Endothelial cell of umbilical vein (primary cell): ENCODE results near the gene TUBA1C. TPM values are rescaled to one million over a fixed set of nuclear protein-coding genes. Genes with fewer than 3 reads are reported as not detected.

Experiments
- BruUV-seq: library from RNA; stranded (reverse); fragments of 400-500 nt; replicated peaks from 2 replicates; lab custom pipeline; 2021; lab: Mats Ljungman, UMichigan
- CTCF ChIA-PET: fragments of 300-600, 350-600 bp; sonication (Branson Sonifier 250); formaldehyde crosslinking; loops from one replicate; lab custom pipeline; 2021; ENCODE audit warnings: antibody characterized with exemption, inconsistent platforms; lab: Charles Lee
- POLR2A ChIA-PET: fragments of 300-600, 350-600 bp; sonication (Branson Sonifier 250); formaldehyde crosslinking; loops from one replicate; lab custom pipeline; 2021; ENCODE audit warnings: antibody characterized with exemption, inconsistent platforms; lab: Charles Lee
- DNase-seq: peaks from one replicate; pipeline ENCODE4 v3.0.0-alpha.2; 2011; ENCODE audit warnings: low read depth, low spot score
- FAIRE-seq: peaks from 2 replicates; lab custom pipeline; 2011; peaks lifted over from hg19 to GRCh38; lab: Jason Lieb, UNC
- H2AFZ ChIP-seq: 2 replicates; pipeline ENCODE4 v1.6.0; 2012; ENCODE audit warnings: low read depth, low read length, control low read depth, inconsistent platforms
- H3K27ac ChIP-seq: 2 replicates; pipeline ENCODE4 v1.5.1; 2011; ENCODE audit warnings: low read depth, mild to moderate bottlenecking, control low read depth, low read length, moderate library complexity; ENCODE audit not compliant: insufficient read depth
- H3K27me3 ChIP-seq, 2 experiments: 2 replicates each; pipeline versions ENCODE4 v1.6.0 to v1.6.1; 2011; ENCODE audit warnings: low read length in 2 of 2, mixed read lengths in 1 of 2; ENCODE audit not compliant: control insufficient read depth in 2 of 2, insufficient read depth in 2 of 2
- H3K36me3 ChIP-seq, 2 experiments: 2 replicates in 1 of 2; 3 replicates in 1 of 2; pipeline ENCODE4 v1.5.1; 2011; ENCODE audit warnings: low read length in 2 of 2, mild to moderate bottlenecking in 1 of 2, moderate library complexity in 1 of 2; ENCODE audit not compliant: control insufficient read depth in 2 of 2, insufficient read depth in 2 of 2; ENCODE audit errors: extremely low read depth in 1 of 2
- H3K4me1 ChIP-seq: 3 replicates; pipeline ENCODE4 v1.5.1; 2011; ENCODE audit warnings: mild to moderate bottlenecking, low read length; ENCODE audit not compliant: control insufficient read depth, insufficient read depth; ENCODE audit errors: extremely low read depth
- H3K4me2 ChIP-seq: 2 replicates; pipeline ENCODE4 v1.6.1; 2011; ENCODE audit warnings: low read length, control low read depth, mixed read lengths; ENCODE audit not compliant: insufficient read depth
- H3K4me3 ChIP-seq, 3 experiments: fragments of 200-600 bp in 1 of 3; sonication (generic), shearing (Covaris generic) in 1 of 3; replicated peaks in 1 of 3; 2 replicates each; pipeline ENCODE4 v1.5.1; 2011 to 2016; ENCODE audit warnings: control low read depth in 3 of 3, low read length in 3 of 3, mild to moderate bottlenecking in 2 of 3, inconsistent platforms in 1 of 3, low read depth in 1 of 3, moderate library complexity in 1 of 3; ENCODE audit not compliant: insufficient read depth in 1 of 3
- H3K79me2 ChIP-seq: 2 replicates; pipeline ENCODE4 v1.6.0; 2012; ENCODE audit warnings: low read length, inconsistent platforms; ENCODE audit not compliant: control insufficient read depth, insufficient read depth
- H3K9ac ChIP-seq: replicated peaks from 2 replicates; pipeline ENCODE3; 2011; ENCODE audit warnings: low read length, control low read depth; ENCODE audit not compliant: insufficient read depth; ENCODE audit errors: extremely low read depth
- H3K9me1 ChIP-seq: replicated peaks from 3 replicates; pipeline ENCODE4 v1.6.0; 2011; ENCODE audit warnings: mild to moderate bottlenecking, low read length; ENCODE audit not compliant: control insufficient read depth, insufficient read depth; ENCODE audit errors: extremely low read depth
- H3K9me3 ChIP-seq: replicated peaks from 2 replicates; pipeline ENCODE4 v1.5.1; 2012; ENCODE audit warnings: low read length, inconsistent platforms; ENCODE audit not compliant: control insufficient read depth, insufficient read depth
- H4K20me1 ChIP-seq: replicated peaks from 2 replicates; pipeline ENCODE3; 2011; ENCODE audit warnings: mild to moderate bottlenecking, low read length; ENCODE audit not compliant: control insufficient read depth, insufficient read depth; ENCODE audit errors: extremely low read depth
- CTCF ChIP-seq, 2 donors: IDR thresholded peaks; 1 replicate in 1 of 2; 2 replicates in 1 of 2; pipeline ENCODE4 v1.5.1; 2011; ENCODE audit warnings: low read length in 2 of 2, mild to moderate bottlenecking in 2 of 2, moderate library complexity in 2 of 2, control low read depth in 1 of 2, inconsistent platforms in 1 of 2, low read depth in 1 of 2; ENCODE audit not compliant: insufficient read depth in 1 of 2; ENCODE audit errors: extremely low read depth in 1 of 2
- EZH2 ChIP-seq: IDR thresholded peaks from 2 replicates; pipeline ENCODE4 v1.6.1; 2012; ENCODE audit warnings: borderline replicate concordance, low read depth, mild to moderate bottlenecking, moderate library complexity, low read length, inconsistent platforms; ENCODE audit not compliant: severe bottlenecking
- FOS ChIP-seq: IDR thresholded peaks from 2 replicates; pipeline ENCODE4 v1.6.1; 2011; ENCODE audit warnings: mild to moderate bottlenecking, low read length, moderate library complexity, borderline replicate concordance; ENCODE audit not compliant: insufficient read depth
- GATA2 ChIP-seq: IDR thresholded peaks from 2 replicates; pipeline ENCODE4 v1.7.0; 2011; ENCODE audit warnings: low read depth, mild to moderate bottlenecking, moderate library complexity, mixed read lengths, low read length; ENCODE audit not compliant: insufficient read length, insufficient read depth
- JUN ChIP-seq: IDR thresholded peaks from 2 replicates; pipeline ENCODE4 v1.6.1; 2011; ENCODE audit warnings: borderline replicate concordance, low read depth; ENCODE audit not compliant: insufficient read length, insufficient read depth
- MYC ChIP-seq: IDR thresholded peaks from one replicate; pipeline ENCODE4 v1.6.1; 2011; ENCODE audit warnings: mild to moderate bottlenecking, low read depth, low read length
- POLR2A ChIP-seq: IDR thresholded peaks from 2 replicates; pipeline ENCODE4 v1.6.1; 2012; ENCODE audit warnings: low read depth, mild to moderate bottlenecking, control low read depth, low read length
- POLR2AphosphoS5 ChIP-seq: IDR thresholded peaks from 2 replicates; pipeline ENCODE4 v1.6.1; 2012; ENCODE audit warnings: low read depth, mild to moderate bottlenecking, control low read depth, low read length, moderate library complexity; ENCODE audit not compliant: insufficient read depth
- dilution Hi-C: fragments of 300-500 bp; cut with MboI; formaldehyde crosslinking; loops from one replicate; pipeline ENCODE4 v1.15.0; 2019; ENCODE audit warnings: low sequenced_read_pairs; ENCODE audit not compliant: extremely low pct_ligation_motif_present
- intact Hi-C: fragments of 100-400 bp; cut with micrococcal nuclease; formaldehyde crosslinking; loops from one replicate; pipeline ENCODE4 v1.10.0; 2022
- polyA plus RNA-seq, 4 experiments: library from polyadenylated mRNA; depleted of rRNA in 3 of 4; stranded (reverse) in 3 of 4; unstranded in 1 of 4; fragments of >200 nt; gene quantifications; 2 replicates each; pipeline versions ENCODE4 v1.2.1 to v1.2.3, GENCODE V29; 2011 to 2012; ENCODE audit warnings: missing spikeins in 1 of 4
- total RNA-seq: library from RNA; stranded (reverse); gene quantifications from 2 replicates; pipeline ENCODE4 v1.2.3, GENCODE V29; 2021
- TF ChIP-seq, protein P1 (sequence below): IDR thresholded peaks from 2 replicates; pipeline ENCODE4 v1.6.1; 2011; ENCODE audit not compliant: insufficient read depth, insufficient read length

The TUBA1C gene
- total and polyA plus RNA-seq, 2 donors (not counting 3 experiments of a cell fraction or from before 2014, with no cell fraction given) = 515 to 2,063 TPM

- no TSS peak for BruUV-seq
- dilution Hi-C loops (no loop called here), intact Hi-C loops (no loop called here)
- H3K9me1 ChIP-seq = no peaks in the 10 kb centered on the region
- H3K79me2 ChIP-seq = no peaks in the 10 kb centered on the region
- DNase-seq = no peak
- no peaks in the 10 kb centered on the region for H3K9me3 ChIP-seq
- H3K4me2 ChIP-seq = no peak overlapping the region
- H3K36me3 ChIP-seq = no peaks in the 10 kb centered on the region
- no peaks in the 10 kb centered on the region for H3K27me3 ChIP-seq
- H4K20me1 ChIP-seq = no peaks in the 10 kb centered on the region
- ChIA-PET CTCF (interaction anchor here (0.6 to 3.0 kb wide), 9 partner anchors 9 to 156 kb away, joined by 3 to 13 read pairs (median 3); partner anchors contain the start of genes PRPH and TUBA1C), POLR2A (interaction anchor here (2.1 kb wide), 1 partner anchor 113 kb away, joined by 4 read pairs; the partner anchor contains the start of gene TUBA1B)
- FAIRE-seq = no peak
- no peak overlapping the region for H3K9ac ChIP-seq
- no peak overlapping the region for H2AFZ ChIP-seq
- no peak overlapping the region for H3K27ac ChIP-seq
- no peak for TF ChIP-seq FOS
- TF ChIP-seq POLR2A = no peak
- TF ChIP-seq, protein P1, sequence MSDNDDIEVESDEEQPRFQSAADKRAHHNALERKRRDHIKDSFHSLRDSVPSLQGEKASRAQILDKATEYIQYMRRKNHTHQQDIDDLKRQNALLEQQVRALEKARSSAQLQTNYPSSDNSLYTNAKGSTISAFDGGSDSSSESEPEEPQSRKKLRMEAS = no peak
- TF ChIP-seq EZH2 = no peak
- TF ChIP-seq GATA2 = no peak
- no peak for TF ChIP-seq MYC
- no peak for TF ChIP-seq JUN
- TF ChIP-seq POLR2AphosphoS5 = no peak
- no peak for TF ChIP-seq CTCF (IDR thresholded peaks at IDR 0.05; ENCODE audit: extremely low read depth in 1 of 2, insufficient read depth in 1 of 2, low read depth in 1 of 2, low read length in 2 of 2)
- no peak overlapping the region for H3K4me3 ChIP-seq
- H3K4me1 ChIP-seq = no peaks in the 10 kb centered on the region
These were observed 20.7 kb upstream of the TUBA1C start for GRCh38 chr12:49244176-49244575.
